ENCODE measurements around the gene CCL28.

DNA sequence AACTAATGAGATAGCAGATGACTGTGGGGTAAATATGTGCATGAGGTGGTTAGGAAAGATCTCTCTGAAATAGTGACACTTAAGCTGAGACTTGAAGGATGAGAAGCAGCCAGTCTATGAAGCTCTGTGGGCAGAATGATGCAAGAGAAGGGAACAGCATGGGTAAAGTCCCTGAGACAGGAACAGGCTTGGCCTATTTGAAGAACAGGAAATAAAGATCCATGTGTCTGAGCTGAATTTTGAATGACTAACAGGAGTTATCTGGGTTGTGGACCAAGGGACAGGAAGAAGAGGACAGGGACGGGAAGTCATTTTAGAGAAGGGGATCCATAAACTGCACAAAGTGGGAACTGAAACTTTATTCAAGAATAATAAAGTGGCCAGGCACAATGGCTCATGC, 73.3 kb downstream of the CCL28 start:
- TF ChIP-seq OVOL2 (CRISPR knock-in tag; IDR thresholded peaks at IDR 0.05; ENCODE audit: borderline replicate concordance) (no peak), NFATC4 (CRISPR knock-in tag; IDR thresholded peaks at IDR 0.05) (no peak), MXD4 (CRISPR knock-in tag; IDR thresholded peaks at IDR 0.05; ENCODE audit: borderline replicate concordance) (no peak), MYBL2 (CRISPR knock-in tag; IDR thresholded peaks at IDR 0.05) (no peak), E2F4 (CRISPR knock-in tag; IDR thresholded peaks at IDR 0.05; ENCODE audit: borderline replicate concordance, low read depth) (no peak), KAT7 (CRISPR knock-in tag; IDR thresholded peaks at IDR 0.05; ENCODE audit: borderline replicate concordance) (no peak), SP1 (CRISPR knock-in tag; conservative IDR thresholded peaks at IDR 0.05) (no peak), ELF4 (CRISPR knock-in tag; IDR thresholded peaks at IDR 0.05; ENCODE audit: low read depth) (no peak), USF1 (CRISPR knock-in tag; IDR thresholded peaks at IDR 0.05) (no peak), ZNF121 (CRISPR knock-in tag; IDR thresholded peaks at IDR 0.05) (no peak)
- TF ChIP-seq, protein P1, sequence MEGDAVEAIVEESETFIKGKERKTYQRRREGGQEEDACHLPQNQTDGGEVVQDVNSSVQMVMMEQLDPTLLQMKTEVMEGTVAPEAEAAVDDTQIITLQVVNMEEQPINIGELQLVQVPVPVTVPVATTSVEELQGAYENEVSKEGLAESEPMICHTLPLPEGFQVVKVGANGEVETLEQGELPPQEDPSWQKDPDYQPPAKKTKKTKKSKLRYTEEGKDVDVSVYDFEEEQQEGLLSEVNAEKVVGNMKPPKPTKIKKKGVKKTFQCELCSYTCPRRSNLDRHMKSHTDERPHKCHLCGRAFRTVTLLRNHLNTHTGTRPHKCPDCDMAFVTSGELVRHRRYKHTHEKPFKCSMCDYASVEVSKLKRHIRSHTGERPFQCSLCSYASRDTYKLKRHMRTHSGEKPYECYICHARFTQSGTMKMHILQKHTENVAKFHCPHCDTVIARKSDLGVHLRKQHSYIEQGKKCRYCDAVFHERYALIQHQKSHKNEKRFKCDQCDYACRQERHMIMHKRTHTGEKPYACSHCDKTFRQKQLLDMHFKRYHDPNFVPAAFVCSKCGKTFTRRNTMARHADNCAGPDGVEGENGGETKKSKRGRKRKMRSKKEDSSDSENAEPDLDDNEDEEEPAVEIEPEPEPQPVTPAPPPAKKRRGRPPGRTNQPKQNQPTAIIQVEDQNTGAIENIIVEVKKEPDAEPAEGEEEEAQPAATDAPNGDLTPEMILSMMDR (IDR thresholded peaks at IDR 0.05) = no peak
- TF ChIP-seq, protein P2, sequence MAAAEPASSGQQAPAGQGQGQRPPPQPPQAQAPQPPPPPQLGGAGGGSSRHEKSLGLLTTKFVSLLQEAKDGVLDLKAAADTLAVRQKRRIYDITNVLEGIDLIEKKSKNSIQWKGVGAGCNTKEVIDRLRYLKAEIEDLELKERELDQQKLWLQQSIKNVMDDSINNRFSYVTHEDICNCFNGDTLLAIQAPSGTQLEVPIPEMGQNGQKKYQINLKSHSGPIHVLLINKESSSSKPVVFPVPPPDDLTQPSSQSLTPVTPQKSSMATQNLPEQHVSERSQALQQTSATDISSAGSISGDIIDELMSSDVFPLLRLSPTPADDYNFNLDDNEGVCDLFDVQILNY (CRISPR knock-in tag; IDR thresholded peaks at IDR 0.05) = no peak

Measured in WTC11 (cell line).